ENCODE measurements around the gene NDUFAF5. TPM values are rescaled to one million over a fixed set of nuclear protein-coding genes. Genes with fewer than 3 reads are reported as not detected.

NDUFAF5 gene
- total and polyA plus RNA-seq, 2 of the 8 experiments (the other 6 are each of a cell fraction or from before 2014, with no cell fraction given) = 11.8 to 32.3 TPM

DNA sequence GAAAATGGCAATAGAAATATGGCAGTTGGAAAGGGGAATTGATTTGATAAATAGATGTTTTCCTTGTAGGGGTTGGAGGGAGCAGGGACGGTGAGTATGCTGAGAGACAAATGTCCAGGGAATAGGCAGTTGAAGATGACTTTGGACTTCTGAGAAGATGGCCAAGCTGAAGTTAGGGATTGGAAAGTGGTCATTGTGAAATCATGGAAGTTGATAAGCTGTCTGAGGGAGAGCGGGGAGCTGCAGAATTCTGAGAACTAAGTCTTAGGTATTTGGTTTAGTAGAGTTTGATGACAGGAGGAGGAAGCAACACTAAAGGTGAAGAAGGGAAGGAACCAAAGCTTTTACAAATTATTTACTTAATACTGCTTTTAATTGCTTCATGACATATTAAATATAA lies 15.1 kb downstream of the NDUFAF5 start (continued):
- TF ChIP-seq GTF2F1 (IDR thresholded peaks at IDR 0.05; ENCODE audit: borderline replicate concordance, low read depth, low read length) (no peak), RFX5 (IDR thresholded peaks at IDR 0.05; ENCODE audit: borderline replicate concordance, low read depth, low read length) (no peak), POLR2AphosphoS5 (IDR thresholded peaks at IDR 0.05; ENCODE audit: low read depth, low read length) (no peak)
